Gastrocnemius medialis (tissue), 4 donors: ENCODE measurements around the gene PLAGL1. TPM values are rescaled to one million over a fixed set of nuclear protein-coding genes. Genes with fewer than 3 reads are reported as not detected.
A peak's percentile ranks its signal among the peaks of the same experiment; 100 is the strongest.

ENCODE experiments used
- ATAC-seq, 2 donors: fragments of 150-250 bp; one replicate each; pipeline ENCODE4 v1.9.1; 2016
- DNase-seq, 2 donors: peaks; one replicate each; pipeline ENCODE4 v3.0.0-alpha.2; 2019
- H3K27ac ChIP-seq, 4 donors: fragments of 200-600 bp; sonication (generic); 1 replicate in 1 of 4; 2 replicates in 3 of 4; pipeline ENCODE4 v1.5.1; 2016 to 2018; ENCODE audit warnings: mild to moderate bottlenecking in 2 of 4, moderate library complexity in 1 of 4
- H3K27me3 ChIP-seq, 3 donors: fragments of 200-600 bp; sonication (generic) in 2 of 3; 1 replicate in 1 of 3; 2 replicates in 2 of 3; pipeline versions ENCODE4 v1.5.1 to v1.6.0; 2016 to 2019; ENCODE audit warnings: mild to moderate bottlenecking in 1 of 3, moderate library complexity in 1 of 3
- H3K36me3 ChIP-seq, 2 donors: fragments of 200-600 bp; sonication (generic) in 1 of 2; one replicate each; pipeline ENCODE4 v1.5.1; 2017 to 2018
- H3K4me1 ChIP-seq, 2 donors: fragments of 200-600 bp; sonication (generic) in 1 of 2; one replicate each; pipeline ENCODE4 v1.5.1; 2016 to 2017; ENCODE audit warnings: mild to moderate bottlenecking in 2 of 2
- H3K4me3 ChIP-seq, 4 donors: fragments of 200-600 bp; sonication (generic) in 3 of 4; 1 replicate in 1 of 4; 2 replicates in 3 of 4; pipeline ENCODE4 v1.5.1; 2016 to 2019; ENCODE audit warnings: mild to moderate bottlenecking in 2 of 4
- H3K9me3 ChIP-seq, 3 donors: fragments of 200-600 bp; sonication (generic) in 2 of 3; 1 replicate in 1 of 3; 2 replicates in 2 of 3; pipeline ENCODE4 v1.5.1; 2016 to 2019
- POLR2A ChIP-seq, 2 donors: fragments of 450-650 bp; IDR thresholded peaks; one replicate each; pipeline ENCODE4 v1.6.1; 2017; ENCODE audit warnings: antibody characterized with exemption in 2 of 2, mild to moderate bottlenecking in 2 of 2, moderate library complexity in 2 of 2
- in situ Hi-C, 4 donors: fragments of 200-750 bp; cut with MboI; loops; one replicate each; pipeline versions ENCODE4 v1.15.0 to v1.8.0; 2017; ENCODE audit warnings: low sequenced_read_pairs in 4 of 4
- intact Hi-C: fragments of 100-400 bp; cut with DNase I; formaldehyde crosslinking; loops from one replicate; pipeline ENCODE4 v1.15.1; 2023; ENCODE audit warnings: low total_unique reads
- total RNA-seq, 4 donors: library from RNA; depleted of rRNA; stranded (reverse); fragments of >200 nt; gene quantifications; one replicate each; pipeline versions ENCODE4 v1.1.0 to v1.2.3, GENCODE V29; 2016
- TF ChIP-seq, protein P1 (sequence below), 5 experiments: fragments of 450-650 bp in 3 of 5; fragments of 200-600 bp in 2 of 5; sonication (generic) in 2 of 5; IDR thresholded peaks in 4 of 5; conservative IDR thresholded peaks in 1 of 5; 1 replicate in 4 of 5; 2 replicates in 1 of 5; pipeline ENCODE4 v1.5.1; 2016 to 2019; ENCODE audit warnings: antibody characterized with exemption in 5 of 5, mild to moderate bottlenecking in 3 of 5, moderate library complexity in 3 of 5

Gene PLAGL1
- total RNA-seq, 4 donors from 2014 or later: 2.4 to 10.9 (median 3.8) TPM

GRCh38 chr6:143969077-143969476 lies 39.0 kb downstream of the PLAGL1 start:
- no peaks in the 10 kb centered on the region for H3K9me3 ChIP-seq
- intact Hi-C loops (no loop called here), in situ Hi-C loops (no loop called here)
- H3K36me3 ChIP-seq: no peaks in the 10 kb centered on the region
- H3K27ac ChIP-seq: no peak overlapping the region
- TF ChIP-seq, protein P1, sequence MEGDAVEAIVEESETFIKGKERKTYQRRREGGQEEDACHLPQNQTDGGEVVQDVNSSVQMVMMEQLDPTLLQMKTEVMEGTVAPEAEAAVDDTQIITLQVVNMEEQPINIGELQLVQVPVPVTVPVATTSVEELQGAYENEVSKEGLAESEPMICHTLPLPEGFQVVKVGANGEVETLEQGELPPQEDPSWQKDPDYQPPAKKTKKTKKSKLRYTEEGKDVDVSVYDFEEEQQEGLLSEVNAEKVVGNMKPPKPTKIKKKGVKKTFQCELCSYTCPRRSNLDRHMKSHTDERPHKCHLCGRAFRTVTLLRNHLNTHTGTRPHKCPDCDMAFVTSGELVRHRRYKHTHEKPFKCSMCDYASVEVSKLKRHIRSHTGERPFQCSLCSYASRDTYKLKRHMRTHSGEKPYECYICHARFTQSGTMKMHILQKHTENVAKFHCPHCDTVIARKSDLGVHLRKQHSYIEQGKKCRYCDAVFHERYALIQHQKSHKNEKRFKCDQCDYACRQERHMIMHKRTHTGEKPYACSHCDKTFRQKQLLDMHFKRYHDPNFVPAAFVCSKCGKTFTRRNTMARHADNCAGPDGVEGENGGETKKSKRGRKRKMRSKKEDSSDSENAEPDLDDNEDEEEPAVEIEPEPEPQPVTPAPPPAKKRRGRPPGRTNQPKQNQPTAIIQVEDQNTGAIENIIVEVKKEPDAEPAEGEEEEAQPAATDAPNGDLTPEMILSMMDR (IDR thresholded peaks at IDR 0.05 in 4 of 5, conservative IDR thresholded peaks at IDR 0.05 in 1 of 5): no peak
- no peak for TF ChIP-seq POLR2A (IDR thresholded peaks at IDR 0.05)
- peaks cover 0 to 8% of the 10 kb centered on the region in 2 donors for H3K4me1 ChIP-seq
- no peaks in the 10 kb centered on the region for H3K27me3 ChIP-seq
- no peak for DNase-seq
- no peak overlapping the region for H3K4me3 ChIP-seq
- ATAC-seq: no peak

- in situ Hi-C loops (no loop called here), intact Hi-C loops (no loop called here)
- Histone ChIP-seq H3K4me1 (peaks cover 3 to 8% of the 10 kb centered on the region in 2 donors), H3K27me3 (no peaks in the 10 kb centered on the region), H3K4me3 (no peak overlapping the region), H3K36me3 (no peaks in the 10 kb centered on the region), H3K27ac (no peak overlapping the region), H3K9me3 (no peaks in the 10 kb centered on the region)
- TF ChIP-seq, protein P1 (IDR thresholded peaks at IDR 0.05 in 4 of 5, conservative IDR thresholded peaks at IDR 0.05 in 1 of 5): no peak
- TF ChIP-seq POLR2A (IDR thresholded peaks at IDR 0.05): no peak
- ATAC-seq (peak in 1 of 2 donors; percentile 56), DNase-seq (no peak)
Observed at GRCh38 chr6:143967706-143968376, 40.2 kb downstream of the PLAGL1 start.

GRCh38 chr6:143966312-143966711 lies 41.7 kb downstream of the PLAGL1 start:
- in situ Hi-C loops: no loop called here
- no peaks in the 10 kb centered on the region for H3K9me3 ChIP-seq
- DNase-seq (no peak), ATAC-seq (no peak)
- H3K27me3 ChIP-seq: no peaks in the 10 kb centered on the region
- H3K4me3 ChIP-seq: no peak overlapping the region
- TF ChIP-seq, protein P1 (IDR thresholded peaks at IDR 0.05 in 4 of 5, conservative IDR thresholded peaks at IDR 0.05 in 1 of 5): no peak
- TF ChIP-seq POLR2A (IDR thresholded peaks at IDR 0.05): no peak
- H3K4me1 ChIP-seq: peaks cover 3 to 8% of the 10 kb centered on the region in 2 donors
- H3K36me3 ChIP-seq: no peaks in the 10 kb centered on the region
- intact Hi-C loops: no loop called here
- H3K27ac ChIP-seq: no peak overlapping the region

- Histone ChIP-seq H3K27ac (no peak overlapping the region), H3K4me3 (no peak overlapping the region), H3K36me3 (no peaks in the 10 kb centered on the region), H3K9me3 (no peaks in the 10 kb centered on the region), H3K27me3 (no peaks in the 10 kb centered on the region), H3K4me1 (peaks cover 3 to 8% of the 10 kb centered on the region in 2 donors)
- in situ Hi-C loops (no loop called here), intact Hi-C loops (no loop called here)
- no peak for TF ChIP-seq POLR2A (IDR thresholded peaks at IDR 0.05)
- DNase-seq (no peak), ATAC-seq (no peak)
Observed at GRCh38 chr6:143965503-143966171, 42.4 kb downstream of the PLAGL1 start.

DNA sequence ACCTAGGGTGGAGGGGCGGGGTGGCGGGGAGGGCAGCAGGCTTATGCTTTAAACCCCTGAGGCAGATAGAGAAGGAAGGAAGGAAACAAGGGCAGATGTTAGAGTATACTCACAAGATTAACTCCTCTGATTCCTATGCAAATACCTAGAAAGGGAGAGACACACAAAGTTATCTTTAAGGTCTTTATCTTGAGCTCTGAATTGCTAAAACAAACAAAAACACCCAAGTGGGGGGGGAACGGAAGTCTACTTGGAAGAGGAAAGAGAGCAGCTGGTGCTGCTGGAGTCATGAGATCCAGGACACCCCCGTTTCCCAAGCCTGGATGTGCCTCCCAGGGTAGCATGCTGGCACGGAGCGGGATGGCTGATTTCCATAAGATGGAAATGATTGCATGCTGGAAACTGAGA lies 43.4 kb downstream of the PLAGL1 start:
- intact Hi-C loops (no loop called here), in situ Hi-C loops (no loop called here)
- TF ChIP-seq, protein P1 (IDR thresholded peaks at IDR 0.05 in 4 of 5, conservative IDR thresholded peaks at IDR 0.05 in 1 of 5): no peak
- TF ChIP-seq POLR2A (IDR thresholded peaks at IDR 0.05): no peak
- ATAC-seq: peak in 1 of 2 donors; percentile 40
- Histone ChIP-seq H3K27me3 (no peaks in the 10 kb centered on the region), H3K36me3 (no peaks in the 10 kb centered on the region), H3K27ac (no peak overlapping the region), H3K4me1 (peaks cover 3 to 8% of the 10 kb centered on the region in 2 donors), H3K9me3 (no peaks in the 10 kb centered on the region), H3K4me3 (no peak overlapping the region)
- DNase-seq: peak in 1 of 2 donors; percentile 24
